ENCODE data around the gene C11orf98.
"Not testable (repeated sequence)": the region's sequence is repeated elsewhere in the genome, so short reads cannot be mapped to it uniquely, and the experiment has no call there.

The C11orf98 gene

GRCh38 chr11:62665075-62665598 is at the start of gene C11orf98, which contains the start of gene CSKMT:
Gene C11orf98 (minus strand): TSS chr11:62665210. CDS start chr11:62665169, 41 bp downstream.
Gene CSKMT (plus strand): TSS chr11:62665312. CDS start chr11:62665880, 568 bp downstream.
- DNase-seq (ENCODE audit: insufficient read length, low spot score) (peak; percentile 91), FAIRE-seq (no peak)

GRCh38 chr11:62713343-62713742 is 48.3 kb upstream of the C11orf98 start:
- FAIRE-seq (no peak), DNase-seq (ENCODE audit: insufficient read length, low spot score) (no peak)

GRCh38 chr11:62712861-62713260 is 47.9 kb upstream of the C11orf98 start:
- DNase-seq (ENCODE audit: insufficient read length, low spot score) (no peak), FAIRE-seq (no peak)

- DNase-seq (ENCODE audit: insufficient read length, low spot score): no peak
- FAIRE-seq: no peak
These were observed 47.3 kb upstream of the C11orf98 start for GRCh38 chr11:62712276-62712812.

- no peak for FAIRE-seq
These were observed 45.0 kb upstream of the C11orf98 start for GRCh38 chr11:62710001-62710345.

GRCh38 chr11:62709247-62710000 is 44.4 kb upstream of the C11orf98 start:
- DNase-seq (ENCODE audit: insufficient read length, low spot score) (no peak), FAIRE-seq (no peak)

More at GRCh38 chr11:62710001-62710345, 45.0 kb upstream of the C11orf98 start:
- DNase-seq (ENCODE audit: insufficient read length, low spot score): no peak

GRCh38 chr11:62708793-62709192 is 43.8 kb upstream of the C11orf98 start:
- DNase-seq (ENCODE audit: insufficient read length, low spot score) (no peak), FAIRE-seq (no peak)

- FAIRE-seq: no peak
These were observed 43.4 kb upstream of the C11orf98 start for GRCh38 chr11:62708392-62708791.

GRCh38 chr11:62707277-62707861 is 42.4 kb upstream of the C11orf98 start, which contains the start of the genes BSCL2 and GNG3:
Gene BSCL2 (minus strand): TSS chr11:62707424. CDS start chr11:62707195, 229 bp downstream.
Gene GNG3 (plus strand): TSS chr11:62707676. CDS start chr11:62708296, 620 bp downstream.
- FAIRE-seq: no peak
- DNase-seq (ENCODE audit: insufficient read length, low spot score): no peak

More at GRCh38 chr11:62708392-62708791, 43.4 kb upstream of the C11orf98 start:
- DNase-seq (ENCODE audit: insufficient read length, low spot score): no peak

- no peak for FAIRE-seq
- no peak for DNase-seq (ENCODE audit: insufficient read length, low spot score)
These were observed 41.8 kb upstream of the C11orf98 start for GRCh38 chr11:62706850-62707247.

- no peak for FAIRE-seq
- peak; percentile 88 for DNase-seq (ENCODE audit: insufficient read length, low spot score)
These were observed 41.2 kb upstream of the C11orf98 start for GRCh38 chr11:62705880-62706849.

GRCh38 chr11:62705413-62705812 is 40.4 kb upstream of the C11orf98 start:
- no peak for FAIRE-seq
- DNase-seq (ENCODE audit: insufficient read length, low spot score): no peak

GRCh38 chr11:62703921-62704320 is 38.9 kb upstream of the C11orf98 start:
- not testable (repeated sequence) for FAIRE-seq; DNase-seq (ENCODE audit: insufficient read length, low spot score)

GRCh38 chr11:62702246-62702645 is 37.2 kb upstream of the C11orf98 start:
- DNase-seq (ENCODE audit: insufficient read length, low spot score) (no peak), FAIRE-seq (no peak)

GRCh38 chr11:62694455-62695167 is 29.6 kb upstream of the C11orf98 start:
- DNase-seq (ENCODE audit: insufficient read length, low spot score) (no peak), FAIRE-seq (no peak)

GRCh38 chr11:62693624-62694023 is 28.6 kb upstream of the C11orf98 start:
- FAIRE-seq; DNase-seq (ENCODE audit: insufficient read length, low spot score): not testable (repeated sequence)

GRCh38 chr11:62689421-62690183 is 24.6 kb upstream of the C11orf98 start, which contains the start of gene LRRN4CL:
Gene LRRN4CL (minus strand): TSS chr11:62689530. CDS start chr11:62688508, 1,022 bp downstream.
- DNase-seq (ENCODE audit: insufficient read length, low spot score) (no peak), FAIRE-seq (no peak)

GRCh38 chr11:62688491-62688890 is 23.5 kb upstream of the C11orf98 start:
- no peak for FAIRE-seq

More at GRCh38 chr11:62688491-62688890, 23.5 kb upstream of the C11orf98 start:
- no peak for DNase-seq (ENCODE audit: insufficient read length, low spot score)

Data from HTR-8/SVneo (cell line).